Islet of Langerhans (tissue), 1 donor: ENCODE results near the gene HAND2.

Experiments
- FAIRE-seq: peaks from one replicate; lab custom pipeline; 2011; peaks lifted over from hg19 to GRCh38; lab: Jason Lieb, UNC

HAND2 gene

GRCh38 chr4:173519111-173520101 is 10.6 kb downstream of the HAND2 start:
- no peak for FAIRE-seq

DNA sequence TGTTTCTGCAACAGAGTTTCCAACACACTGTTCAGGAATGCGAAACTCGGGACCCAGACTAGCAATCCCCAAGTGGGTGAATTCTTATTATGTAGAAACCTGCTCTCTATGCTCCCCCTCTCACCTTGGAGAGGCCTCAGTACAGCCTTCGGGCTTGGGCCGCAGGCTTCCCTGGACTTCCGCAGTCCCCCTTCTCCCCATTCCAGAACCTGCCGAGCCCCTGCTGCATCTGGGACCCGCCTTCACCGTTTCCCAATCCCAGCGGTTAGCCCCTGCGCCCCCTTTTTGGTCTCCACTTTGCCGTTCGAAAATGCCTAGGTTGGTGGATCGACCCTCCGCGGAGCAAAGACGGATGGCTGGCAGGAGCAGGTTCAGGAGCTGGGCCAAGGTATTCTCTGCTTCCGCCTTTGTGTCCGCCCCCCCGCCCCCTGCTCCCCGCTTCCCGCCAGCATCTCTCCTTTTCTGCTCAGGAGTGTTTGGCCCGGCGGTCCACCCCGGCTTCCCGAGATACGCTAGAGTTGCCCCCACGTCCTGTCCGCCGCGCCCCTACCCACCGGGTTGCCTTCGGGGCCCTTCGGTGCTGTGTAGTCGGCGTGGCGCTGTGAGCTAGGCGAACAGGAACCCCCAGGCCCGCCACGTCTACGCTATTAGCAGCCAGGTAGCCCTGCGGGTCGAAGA is 11.5 kb downstream of the HAND2 start:
- no peak for FAIRE-seq

GRCh38 chr4:173517781-173518424 is 12.1 kb downstream of the HAND2 start:
- FAIRE-seq: no peak

DNA sequence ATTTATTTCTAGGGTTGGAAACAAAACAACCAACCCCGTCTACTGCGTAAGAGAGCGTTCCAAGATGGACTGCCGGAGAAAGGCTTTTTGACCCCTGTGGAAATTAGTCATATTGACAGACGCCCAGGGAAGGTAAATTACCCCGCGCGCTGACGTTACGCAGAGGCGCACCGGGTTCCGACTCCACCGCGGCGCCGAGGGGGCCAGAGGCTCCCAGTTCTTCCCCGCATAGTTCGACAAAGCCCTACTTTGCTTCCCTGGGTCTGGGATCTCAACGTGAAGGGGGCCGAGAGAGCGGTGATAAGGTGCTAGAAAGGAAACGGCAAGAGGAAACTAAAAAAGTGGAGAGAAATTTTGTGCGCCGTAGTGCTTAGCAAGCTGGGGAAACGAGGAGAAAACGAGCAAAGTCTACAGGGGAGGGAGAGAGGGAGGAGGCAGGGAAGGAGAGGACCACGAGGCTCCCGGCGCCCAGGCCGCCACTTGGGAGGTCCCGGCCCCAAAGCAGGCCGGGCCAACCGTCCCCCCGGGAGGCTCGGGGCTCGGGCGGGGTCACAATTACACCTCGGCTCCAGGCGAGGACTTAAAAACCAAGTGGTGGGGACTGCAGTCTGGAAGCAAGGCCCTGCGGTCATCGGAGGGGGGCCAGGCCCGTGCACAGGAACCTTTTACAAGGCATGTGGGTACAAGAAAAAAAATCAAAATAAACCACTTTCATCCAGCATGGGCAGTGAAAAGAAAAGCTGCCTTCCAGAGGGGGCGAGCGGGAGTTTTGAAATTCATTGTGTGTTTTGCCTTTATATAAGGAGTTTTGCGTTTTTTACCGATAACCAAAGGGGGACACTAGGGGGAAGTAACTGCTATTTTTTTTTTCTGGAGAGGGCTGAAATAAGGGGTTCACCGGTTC is 13.2 kb downstream of the HAND2 start:
- no peak for FAIRE-seq

DNA sequence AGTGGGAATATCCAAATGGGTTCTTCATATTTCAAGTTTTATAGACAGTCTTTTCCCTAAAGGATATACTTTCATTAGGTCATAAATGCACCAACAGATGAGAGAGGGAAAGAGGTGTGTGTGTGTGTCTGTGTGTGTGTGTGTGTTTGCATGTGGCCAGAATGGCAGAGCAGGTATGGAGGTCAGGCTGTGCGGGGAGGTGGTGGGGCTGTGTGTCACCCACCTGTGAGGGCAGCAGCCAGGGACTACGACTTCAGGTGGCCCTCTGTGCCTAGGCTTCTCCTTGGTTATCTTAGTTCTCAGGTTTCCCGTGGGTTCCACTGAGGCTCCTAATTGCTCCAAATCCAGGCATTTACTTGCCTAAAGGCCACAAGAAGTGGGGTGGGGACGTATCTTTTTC is 14.6 kb downstream of the HAND2 start:
- FAIRE-seq: no peak

- FAIRE-seq: no peak
Observed at GRCh38 chr4:173514641-173515217, 15.3 kb downstream of the HAND2 start.

DNA sequence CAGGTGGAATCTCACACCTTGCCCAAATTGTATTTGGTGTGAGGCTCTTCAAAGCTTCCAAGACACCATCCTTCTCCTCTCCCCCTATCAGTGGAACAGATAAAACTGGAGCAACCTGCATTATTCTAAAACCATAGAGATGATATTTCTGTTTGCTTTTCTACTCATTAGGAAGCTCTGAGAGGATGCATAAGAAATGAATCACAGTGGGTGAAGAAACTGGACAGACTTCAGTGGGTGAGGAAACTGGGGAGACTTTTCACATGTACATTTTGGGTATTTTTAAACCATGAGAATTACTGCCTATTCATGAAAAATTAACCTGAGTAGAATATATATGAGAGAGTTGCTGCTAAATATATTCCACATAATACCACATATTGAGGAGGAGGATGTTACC is 16.4 kb downstream of the HAND2 start:
- FAIRE-seq: no peak

- no peak for FAIRE-seq
Observed at GRCh38 chr4:173511787-173512361, 18.2 kb downstream of the HAND2 start.

- FAIRE-seq: no peak
Observed at GRCh38 chr4:173509036-173510001, 20.7 kb downstream of the HAND2 start.

GRCh38 chr4:173508386-173509035 is 21.5 kb downstream of the HAND2 start:
- no peak for FAIRE-seq

DNA sequence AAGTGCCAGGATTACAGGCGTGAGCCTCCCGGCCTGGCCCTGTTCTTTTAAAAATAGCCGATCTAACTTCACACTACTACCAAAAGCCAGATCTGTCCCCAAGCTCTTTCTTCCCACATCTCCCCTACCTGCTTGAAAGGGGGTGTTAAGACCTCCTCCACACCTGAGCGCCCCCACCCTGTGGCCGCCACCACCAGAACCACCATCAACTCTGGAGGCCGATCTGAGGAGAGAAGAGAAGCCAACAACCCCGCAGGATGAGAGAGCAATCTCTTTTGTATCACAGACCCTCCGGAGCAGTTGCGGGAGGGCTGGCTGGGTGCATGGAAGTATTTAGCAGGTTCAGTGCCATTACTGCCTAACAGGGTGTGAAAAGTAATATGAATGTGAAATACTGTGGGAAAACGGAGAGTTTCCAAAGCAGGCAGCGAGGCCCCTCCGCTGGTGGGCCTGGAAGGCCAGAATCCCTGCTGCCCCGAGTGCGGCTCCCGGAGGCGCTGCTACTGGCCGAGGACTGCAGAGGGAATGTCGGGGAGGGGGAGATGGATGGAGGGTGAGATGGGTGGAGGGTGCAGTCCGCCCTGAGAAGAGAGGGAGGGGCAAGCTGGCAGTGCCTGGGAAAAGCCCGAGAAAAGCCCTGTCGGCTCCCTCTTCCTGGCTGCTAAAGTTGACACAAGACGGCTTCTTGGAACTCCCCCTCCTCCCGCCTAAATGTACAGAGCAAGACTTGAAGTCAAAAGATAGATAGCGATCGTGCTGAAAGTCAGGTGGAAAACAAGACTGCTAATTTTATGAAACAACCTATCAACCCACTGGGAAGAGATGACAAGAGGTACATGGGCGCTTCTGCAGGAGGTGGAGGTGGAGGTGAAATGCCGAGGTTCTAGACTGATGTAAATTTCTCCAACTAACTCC is 22.3 kb downstream of the HAND2 start:
- FAIRE-seq: no peak

DNA sequence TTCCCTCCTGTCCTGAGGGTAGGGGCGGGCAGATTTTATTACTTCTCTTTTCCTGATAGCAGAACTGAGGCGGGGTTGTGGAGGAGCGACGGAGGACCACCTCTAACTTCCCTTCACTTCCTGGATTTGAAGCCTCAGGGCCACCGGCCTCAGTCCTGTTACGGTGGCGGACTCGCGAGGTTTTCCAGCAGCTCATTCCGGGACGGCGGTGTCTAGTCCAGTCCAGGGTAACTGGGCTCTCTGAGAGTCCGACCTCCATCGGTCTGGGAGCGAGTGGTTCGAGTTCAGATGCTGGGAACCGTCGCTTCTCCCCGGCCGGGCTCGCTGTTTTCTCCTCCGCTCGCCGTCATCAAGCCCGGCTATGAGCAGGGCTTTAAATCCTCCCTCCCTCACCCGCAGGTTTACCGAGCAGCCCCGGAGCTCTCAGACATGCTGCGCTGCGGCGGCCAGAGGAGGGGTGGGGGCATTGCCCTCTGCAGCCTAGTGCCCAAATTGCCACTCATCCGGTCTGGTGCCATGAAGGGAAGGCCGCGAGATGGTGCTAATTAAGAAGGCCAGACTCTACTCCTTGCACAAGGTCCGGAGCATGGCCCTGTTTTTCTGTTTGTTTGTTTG is 23.3 kb downstream of the HAND2 start:
- no peak for FAIRE-seq

DNA sequence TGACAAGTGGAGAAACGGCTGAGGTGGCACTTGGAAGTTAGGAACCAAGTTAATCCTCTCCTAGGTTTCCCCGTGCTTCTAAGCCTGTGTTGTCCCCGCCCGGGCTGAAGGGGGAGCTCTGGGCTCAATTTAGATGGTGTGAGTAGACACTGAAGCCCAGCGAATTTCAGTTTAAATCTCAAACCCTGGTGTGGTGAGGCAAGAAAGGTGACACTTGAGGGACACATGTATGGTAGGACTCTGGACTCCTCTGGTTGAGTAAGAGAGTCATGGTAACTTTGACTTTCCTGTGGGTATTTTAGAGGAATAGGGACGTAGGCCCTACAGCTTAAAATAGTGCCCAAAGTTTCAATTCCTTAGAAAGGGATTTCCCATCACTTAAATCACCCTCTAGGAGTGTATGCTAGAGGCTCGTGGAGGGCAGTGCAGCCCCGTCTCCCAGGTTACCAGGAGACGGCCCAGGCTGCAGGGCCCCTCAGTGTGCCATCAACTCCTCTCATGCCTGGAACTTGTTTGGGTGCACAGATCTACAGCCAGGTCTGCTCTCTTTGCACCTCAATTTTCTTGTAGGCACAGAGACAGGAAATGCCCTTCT is 24.0 kb downstream of the HAND2 start:
- FAIRE-seq: no peak

DNA sequence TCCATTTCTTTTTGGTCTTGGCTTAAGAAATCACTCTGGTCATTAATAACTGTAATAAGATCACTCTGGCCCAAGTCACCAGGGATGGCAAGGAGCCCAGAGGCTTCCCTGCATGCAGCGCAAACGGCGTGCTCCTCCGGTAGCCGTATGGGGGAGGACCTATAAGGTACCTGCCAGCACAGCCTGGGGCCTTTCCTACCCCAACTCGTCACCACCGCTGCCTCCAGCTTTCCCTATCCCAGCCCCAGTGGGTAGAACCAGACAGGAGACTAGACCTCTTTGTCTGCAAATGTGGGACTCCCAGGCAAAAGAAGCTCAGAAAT is 25.9 kb downstream of the HAND2 start:
- FAIRE-seq: no peak

DNA sequence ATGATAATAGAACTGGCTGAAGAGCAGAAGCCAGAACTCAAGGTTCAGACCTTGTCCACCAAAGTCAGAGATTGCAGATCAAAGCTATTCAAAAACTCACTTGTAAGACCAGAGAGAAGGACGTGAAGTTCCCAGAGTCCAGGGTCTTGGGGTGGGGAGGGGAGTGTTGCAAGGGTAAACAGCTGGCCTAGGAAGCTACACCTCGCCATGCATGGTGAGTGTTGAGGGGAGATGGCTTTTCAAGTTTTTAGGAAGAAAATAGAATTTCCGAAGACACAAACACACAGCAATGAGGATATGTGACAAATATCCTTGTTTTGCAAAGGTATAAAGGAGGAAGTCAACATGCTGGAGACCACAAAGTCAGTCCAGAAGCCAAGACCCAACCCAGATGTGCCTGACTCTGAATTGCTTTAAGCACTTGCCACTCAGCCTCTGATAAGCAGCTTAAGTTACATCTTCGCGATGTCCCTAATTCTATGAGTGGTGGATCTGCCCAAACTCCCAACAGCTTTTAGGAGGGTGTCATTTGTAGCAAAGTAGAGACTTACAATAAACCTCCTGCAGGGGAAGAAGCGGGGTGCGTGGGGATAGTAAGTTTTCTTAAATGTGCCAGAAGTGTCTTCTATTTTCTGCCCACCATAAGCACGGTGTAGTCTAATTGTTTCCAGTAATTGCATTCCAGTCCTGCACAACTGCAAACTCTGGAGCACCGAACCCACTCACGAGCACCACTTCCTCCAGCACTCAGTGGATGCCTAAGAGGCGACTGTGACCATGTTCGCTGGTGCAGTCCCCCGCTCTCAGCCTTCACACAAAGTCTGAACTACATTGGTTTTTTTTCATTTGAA is 26.5 kb downstream of the HAND2 start:
- no peak for FAIRE-seq

- no peak for FAIRE-seq
Observed at GRCh38 chr4:173502282-173502681, 27.7 kb downstream of the HAND2 start.
